ENCODE results near the gene SH3RF3.

Gene SH3RF3

GRCh38 chr2:109176928-109177327 lies 47.9 kb downstream of the SH3RF3 start:
- Histone ChIP-seq H2AFZ (ENCODE audit: low read depth, low read length) (no peak overlapping the region), H2BK5ac (ENCODE audit: low read depth, low read length, poor library complexity, severe bottlenecking) (no peak overlapping the region), H3K27ac (ENCODE audit: low read length, poor library complexity, severe bottlenecking) (no peak overlapping the region), H2AK5ac (ENCODE audit: low read length, severe bottlenecking) (no peak overlapping the region), H2BK12ac (ENCODE audit: low read length in 2 of 2) (peak overlapping the region in 1 of 2 experiments; percentile 27), H3K9ac (ENCODE audit: low read length) (no peak overlapping the region), H2BK15ac (ENCODE audit: low read depth, poor library complexity, severe bottlenecking) (no peak overlapping the region), H3K4me1 (ENCODE audit: control insufficient read depth, insufficient read depth, low read depth, low read length) (peaks cover 16% of the 10 kb centered on the region), H3K14ac (ENCODE audit: low read length in 2 of 2) (no peak overlapping the region), H3K18ac (ENCODE audit: low read depth in 1 of 2, low read length in 2 of 2) (peak overlapping the region; percentile 5 to 18), H3K4me3 (ENCODE audit: insufficient read depth in 1 of 2, low read depth in 1 of 2, low read length in 2 of 2) (no peak overlapping the region), H3K79me1 (replicated peaks; ENCODE audit: low read length, poor library complexity, severe bottlenecking) (peaks cover 47% of the 10 kb centered on the region), H4K8ac (ENCODE audit: low read length) (no peak overlapping the region), H3K4me2 (ENCODE audit: low read length, poor library complexity, severe bottlenecking) (no peak overlapping the region), H3K36me3 (ENCODE audit: control insufficient read depth in 1 of 2, insufficient read depth in 2 of 2, low read depth in 1 of 2, low read length in 2 of 2) (no peaks in the 10 kb centered on the region), H3K27me3 (ENCODE audit: control insufficient read depth in 1 of 2, insufficient read depth in 1 of 2, low read length in 2 of 2) (no peaks in the 10 kb centered on the region), H3K9me3 (ENCODE audit: control insufficient read depth, low read length) (peaks cover 11% of the 10 kb centered on the region), H3K23ac (ENCODE audit: low read length in 2 of 2) (no peak overlapping the region), H4K91ac (ENCODE audit: low read length) (no peak overlapping the region), H3K4ac (ENCODE audit: low read depth in 1 of 2, low read length in 2 of 2) (peak overlapping the region in 1 of 2 experiments; percentile 6), H2BK120ac (ENCODE audit: low read depth, low read length) (peak overlapping the region; percentile 42)
- peak; percentile 51 for DNase-seq
- WGBS, result 21% methylated on average over 2 of the region's 2 CpGs

- Histone ChIP-seq H2BK120ac (ENCODE audit: low read depth, low read length) (peak overlapping the region; percentile 42), H2AFZ (ENCODE audit: low read depth, low read length) (no peak overlapping the region), H3K4ac (ENCODE audit: low read depth in 1 of 2, low read length in 2 of 2) (no peak overlapping the region), H3K27ac (ENCODE audit: low read length, poor library complexity, severe bottlenecking) (no peak overlapping the region), H3K9me3 (ENCODE audit: control insufficient read depth, low read length) (peaks cover 11% of the 10 kb centered on the region), H3K4me3 (ENCODE audit: insufficient read depth in 1 of 2, low read depth in 1 of 2, low read length in 2 of 2) (no peak overlapping the region), H4K8ac (ENCODE audit: low read length) (no peak overlapping the region), H3K36me3 (ENCODE audit: control insufficient read depth in 1 of 2, insufficient read depth in 2 of 2, low read depth in 1 of 2, low read length in 2 of 2) (no peaks in the 10 kb centered on the region), H4K91ac (ENCODE audit: low read length) (no peak overlapping the region), H3K27me3 (ENCODE audit: control insufficient read depth in 1 of 2, insufficient read depth in 1 of 2, low read length in 2 of 2) (no peaks in the 10 kb centered on the region), H3K23ac (ENCODE audit: low read length in 2 of 2) (no peak overlapping the region), H2BK12ac (ENCODE audit: low read length in 2 of 2) (no peak overlapping the region), H3K18ac (ENCODE audit: low read depth in 1 of 2, low read length in 2 of 2) (no peak overlapping the region), H3K4me2 (ENCODE audit: low read length, poor library complexity, severe bottlenecking) (no peak overlapping the region), H3K79me1 (replicated peaks; ENCODE audit: low read length, poor library complexity, severe bottlenecking) (peaks cover 48% of the 10 kb centered on the region), H2BK5ac (ENCODE audit: low read depth, low read length, poor library complexity, severe bottlenecking) (no peak overlapping the region), H2AK5ac (ENCODE audit: low read length, severe bottlenecking) (no peak overlapping the region), H3K4me1 (ENCODE audit: control insufficient read depth, insufficient read depth, low read depth, low read length) (peaks cover 13% of the 10 kb centered on the region), H3K9ac (ENCODE audit: low read length) (no peak overlapping the region), H2BK15ac (ENCODE audit: low read depth, poor library complexity, severe bottlenecking) (no peak overlapping the region), H3K14ac (ENCODE audit: low read length in 2 of 2) (no peak overlapping the region)
- no peak for DNase-seq
Measured at GRCh38 chr2:109177635-109178034, 48.6 kb downstream of the SH3RF3 start.

- Histone ChIP-seq H3K27ac (ENCODE audit: low read length, poor library complexity, severe bottlenecking) (no peak overlapping the region), H3K4me2 (ENCODE audit: low read length, poor library complexity, severe bottlenecking) (no peak overlapping the region)
- 84% methylated on average over 3 of the region's 3 CpGs for WGBS
Measured at GRCh38 chr2:109178968-109179367, 50.0 kb downstream of the SH3RF3 start.

GRCh38 chr2:109180786-109181185 lies 51.8 kb downstream of the SH3RF3 start:
- H3K4me3 ChIP-seq (ENCODE audit: insufficient read depth in 1 of 2, low read depth in 1 of 2, low read length in 2 of 2), result no peak overlapping the region
- no peak overlapping the region for H3K14ac ChIP-seq (ENCODE audit: low read length in 2 of 2)
- H2AK5ac ChIP-seq (ENCODE audit: low read length, severe bottlenecking), result no peak overlapping the region
- H3K4me1 ChIP-seq (ENCODE audit: control insufficient read depth, insufficient read depth, low read depth, low read length), result peaks cover 1% of the 10 kb centered on the region
- H4K8ac ChIP-seq (ENCODE audit: low read length), result no peak overlapping the region
- no peak overlapping the region for H2AFZ ChIP-seq (ENCODE audit: low read depth, low read length)
- H3K4ac ChIP-seq (ENCODE audit: low read depth in 1 of 2, low read length in 2 of 2), result no peak overlapping the region
- peak; percentile 51 for DNase-seq
- H3K36me3 ChIP-seq (ENCODE audit: control insufficient read depth in 1 of 2, insufficient read depth in 2 of 2, low read depth in 1 of 2, low read length in 2 of 2), result no peaks in the 10 kb centered on the region
- no peak overlapping the region for H4K91ac ChIP-seq (ENCODE audit: low read length)
- H2BK5ac ChIP-seq (ENCODE audit: low read depth, low read length, poor library complexity, severe bottlenecking), result no peak overlapping the region
- H2BK120ac ChIP-seq (ENCODE audit: low read depth, low read length), result no peak overlapping the region
- peaks cover 44% of the 10 kb centered on the region for H3K79me1 ChIP-seq (replicated peaks; ENCODE audit: low read length, poor library complexity, severe bottlenecking)
- H3K9ac ChIP-seq (ENCODE audit: low read length), result no peak overlapping the region
- no peak overlapping the region for H3K4me2 ChIP-seq (ENCODE audit: low read length, poor library complexity, severe bottlenecking)
- H2BK15ac ChIP-seq (ENCODE audit: low read depth, poor library complexity, severe bottlenecking), result no peak overlapping the region
- peak overlapping the region in 1 of 2 experiments; percentile 69 for H3K18ac ChIP-seq (ENCODE audit: low read depth in 1 of 2, low read length in 2 of 2)
- H2BK12ac ChIP-seq (ENCODE audit: low read length in 2 of 2), result no peak overlapping the region
- H3K9me3 ChIP-seq (ENCODE audit: control insufficient read depth, low read length), result peaks cover 11% of the 10 kb centered on the region
- no peak overlapping the region for H3K27ac ChIP-seq (ENCODE audit: low read length, poor library complexity, severe bottlenecking)
- H3K27me3 ChIP-seq (ENCODE audit: control insufficient read depth in 1 of 2, insufficient read depth in 1 of 2, low read length in 2 of 2), result no peaks in the 10 kb centered on the region
- no peak overlapping the region for H3K23ac ChIP-seq (ENCODE audit: low read length in 2 of 2)
- WGBS, result 61% methylated on average over 2 of the region's 3 CpGs

More at GRCh38 chr2:109178968-109179367, 50.0 kb downstream of the SH3RF3 start:
- Histone ChIP-seq H2BK12ac (ENCODE audit: low read length in 2 of 2) (no peak overlapping the region), H3K23ac (ENCODE audit: low read length in 2 of 2) (no peak overlapping the region), H2BK5ac (ENCODE audit: low read depth, low read length, poor library complexity, severe bottlenecking) (no peak overlapping the region), H2AK5ac (ENCODE audit: low read length, severe bottlenecking) (no peak overlapping the region), H3K9ac (ENCODE audit: low read length) (no peak overlapping the region), H2AFZ (ENCODE audit: low read depth, low read length) (no peak overlapping the region), H3K4me1 (ENCODE audit: control insufficient read depth, insufficient read depth, low read depth, low read length) (peaks cover 4% of the 10 kb centered on the region), H4K91ac (ENCODE audit: low read length) (no peak overlapping the region), H3K14ac (ENCODE audit: low read length in 2 of 2) (no peak overlapping the region), H3K79me1 (replicated peaks; ENCODE audit: low read length, poor library complexity, severe bottlenecking) (peaks cover 51% of the 10 kb centered on the region), H2BK15ac (ENCODE audit: low read depth, poor library complexity, severe bottlenecking) (no peak overlapping the region), H4K8ac (ENCODE audit: low read length) (no peak overlapping the region), H3K27me3 (ENCODE audit: control insufficient read depth in 1 of 2, insufficient read depth in 1 of 2, low read length in 2 of 2) (no peaks in the 10 kb centered on the region), H3K18ac (ENCODE audit: low read depth in 1 of 2, low read length in 2 of 2) (no peak overlapping the region), H3K9me3 (ENCODE audit: control insufficient read depth, low read length) (peaks cover 11% of the 10 kb centered on the region), H2BK120ac (ENCODE audit: low read depth, low read length) (no peak overlapping the region), H3K4me3 (ENCODE audit: insufficient read depth in 1 of 2, low read depth in 1 of 2, low read length in 2 of 2) (no peak overlapping the region), H3K4ac (ENCODE audit: low read depth in 1 of 2, low read length in 2 of 2) (no peak overlapping the region), H3K36me3 (ENCODE audit: control insufficient read depth in 1 of 2, insufficient read depth in 2 of 2, low read depth in 1 of 2, low read length in 2 of 2) (no peaks in the 10 kb centered on the region)
- DNase-seq, result no peak

Measured in mesenchymal stem cell (in vitro differentiated cells and primary cell).